ENCODE data around the gene GIPC1.

DNA sequence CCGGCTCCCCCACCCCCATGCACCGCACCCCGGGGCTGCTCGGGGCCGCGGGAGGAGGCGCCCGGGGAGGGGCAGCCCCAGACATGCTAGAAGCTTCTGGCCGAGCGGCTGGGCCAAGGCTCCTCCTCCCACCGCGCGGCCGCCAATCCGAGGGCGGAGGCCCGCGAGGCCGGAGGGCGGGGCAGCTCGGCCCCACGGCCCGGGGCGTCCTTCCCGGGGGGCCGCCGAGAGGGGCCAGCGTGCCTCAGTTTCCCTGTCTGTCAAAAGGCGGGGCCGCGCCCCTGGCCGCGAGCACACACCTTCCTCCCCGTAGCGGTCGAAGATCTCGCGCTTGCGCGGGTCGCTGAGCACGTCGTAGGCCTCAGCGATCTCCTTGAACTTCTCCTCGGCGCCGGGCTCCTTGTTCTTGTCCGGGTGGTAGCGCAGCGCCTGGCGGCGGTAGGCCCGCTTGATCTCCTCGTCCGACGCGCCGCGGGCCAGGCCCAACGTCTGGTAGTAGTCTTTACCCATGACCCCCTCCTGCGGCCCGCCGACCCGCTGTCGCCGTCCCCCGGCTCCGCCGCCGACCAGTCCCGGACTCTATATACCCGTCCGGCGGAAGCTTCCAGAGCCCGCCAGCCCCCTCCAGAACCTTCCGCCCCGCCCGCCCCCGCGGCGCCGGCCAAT lies 22.0 kb upstream of the GIPC1 start, which contains the start of gene DNAJB1:
- TF ChIP-seq, protein P1, sequence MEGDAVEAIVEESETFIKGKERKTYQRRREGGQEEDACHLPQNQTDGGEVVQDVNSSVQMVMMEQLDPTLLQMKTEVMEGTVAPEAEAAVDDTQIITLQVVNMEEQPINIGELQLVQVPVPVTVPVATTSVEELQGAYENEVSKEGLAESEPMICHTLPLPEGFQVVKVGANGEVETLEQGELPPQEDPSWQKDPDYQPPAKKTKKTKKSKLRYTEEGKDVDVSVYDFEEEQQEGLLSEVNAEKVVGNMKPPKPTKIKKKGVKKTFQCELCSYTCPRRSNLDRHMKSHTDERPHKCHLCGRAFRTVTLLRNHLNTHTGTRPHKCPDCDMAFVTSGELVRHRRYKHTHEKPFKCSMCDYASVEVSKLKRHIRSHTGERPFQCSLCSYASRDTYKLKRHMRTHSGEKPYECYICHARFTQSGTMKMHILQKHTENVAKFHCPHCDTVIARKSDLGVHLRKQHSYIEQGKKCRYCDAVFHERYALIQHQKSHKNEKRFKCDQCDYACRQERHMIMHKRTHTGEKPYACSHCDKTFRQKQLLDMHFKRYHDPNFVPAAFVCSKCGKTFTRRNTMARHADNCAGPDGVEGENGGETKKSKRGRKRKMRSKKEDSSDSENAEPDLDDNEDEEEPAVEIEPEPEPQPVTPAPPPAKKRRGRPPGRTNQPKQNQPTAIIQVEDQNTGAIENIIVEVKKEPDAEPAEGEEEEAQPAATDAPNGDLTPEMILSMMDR (conservative IDR thresholded peaks at IDR 0.05), result no peak
- no peak for TF ChIP-seq EZH2 (IDR thresholded peaks at IDR 0.05; ENCODE audit: low read depth)

Data from PC-9 (cell line).